ENCODE measurements around the gene STRN3.

Gene STRN3

GRCh38 chr14:30883508-30884294, 142.5 kb downstream of the STRN3 start:
- no peak for TF ChIP-seq CTCF (IDR thresholded peaks at IDR 0.05; ENCODE audit: low read depth, low read length)
- DNase-seq (ENCODE audit: extremely low read depth, low read depth) = no peak

- no peak for TF ChIP-seq CTCF (IDR thresholded peaks at IDR 0.05; ENCODE audit: low read depth, low read length)
- no peak for DNase-seq (ENCODE audit: extremely low read depth, low read depth)
Measured at GRCh38 chr14:30882431-30882830, 143.7 kb downstream of the STRN3 start.

GRCh38 chr14:30876692-30877091, 149.5 kb downstream of the STRN3 start:
- DNase-seq (ENCODE audit: extremely low read depth, low read depth) = no peak
- no peak for TF ChIP-seq CTCF (IDR thresholded peaks at IDR 0.05; ENCODE audit: low read depth, low read length)

GRCh38 chr14:30875788-30876053, 150.5 kb downstream of the STRN3 start:
- no peak for TF ChIP-seq CTCF (IDR thresholded peaks at IDR 0.05; ENCODE audit: low read depth, low read length)
- DNase-seq (ENCODE audit: extremely low read depth, low read depth) = no peak

- DNase-seq (ENCODE audit: extremely low read depth, low read depth) = no peak
- no peak for TF ChIP-seq CTCF (IDR thresholded peaks at IDR 0.05; ENCODE audit: low read depth, low read length)
Measured at GRCh38 chr14:30874999-30875787, 151.0 kb downstream of the STRN3 start.

- no peak for DNase-seq (ENCODE audit: extremely low read depth, low read depth)
- TF ChIP-seq CTCF (IDR thresholded peaks at IDR 0.05; ENCODE audit: low read depth, low read length) = no peak
Measured at GRCh38 chr14:30874120-30874998, 151.8 kb downstream of the STRN3 start, which contains the start of gene COCH. Gene COCH (plus strand): TSS chr14:30874559. CDS start chr14:30874939, 380 bp downstream.

All from AG09319 (cell line).